Measurements from ENCODE around the gene CCL20. TPM values are rescaled to one million over a fixed set of nuclear protein-coding genes. Genes with fewer than 3 reads are reported as not detected.

Gene CCL20
- total and polyA plus RNA-seq, 2 of the 13 experiments (the other 11 are each of a cell fraction or from before 2014, with no cell fraction given): 223 to 903 TPM

GRCh38 chr2:227772197-227772661, 41.4 kb upstream of the CCL20 start (continued):
- TF ChIP-seq ZNF280B (CRISPR knock-in tag; IDR thresholded peaks at IDR 0.05; ENCODE audit: borderline replicate concordance) (no peak), FOSL1 (CRISPR knock-in tag; IDR thresholded peaks at IDR 0.05; ENCODE audit: borderline replicate concordance) (no peak), SOX13 (IDR thresholded peaks at IDR 0.05) (peak; percentile 82), SOX13 (CRISPR knock-in tag; conservative IDR thresholded peaks at IDR 0.05 in 1 of 2, IDR thresholded peaks at IDR 0.05 in 1 of 2) (peak in 1 of 2 experiments; percentile 91; a peak in 2 of 4 replicates), ARID5B (CRISPR knock-in tag; IDR thresholded peaks at IDR 0.05) (peak; percentile 58), ZNF616 (CRISPR knock-in tag; IDR thresholded peaks at IDR 0.05; ENCODE audit: low read depth) (no peak), ZNF878 (CRISPR knock-in tag; IDR thresholded peaks at IDR 0.05) (0 out of 2 replicates have a peak, but pooled peaks have one; percentile 40), ZNF605 (CRISPR knock-in tag; IDR thresholded peaks at IDR 0.05) (0 out of 2 replicates have a peak, but pooled peaks have one; percentile 55), TAF15 (IDR thresholded peaks at IDR 0.05; ENCODE audit: low read depth, low read length, poor library complexity, severe bottlenecking) (no peak), MAX (IDR thresholded peaks at IDR 0.05) (peak; percentile 68; the same call in 1 of the 2 replicates), ZFY (CRISPR knock-in tag; IDR thresholded peaks at IDR 0.05) (0 out of 2 replicates have a peak, but pooled peaks have one; percentile 37), ZNF234 (CRISPR knock-in tag; conservative IDR thresholded peaks at IDR 0.05) (0 out of 2 replicates have a peak, but pooled peaks have one; percentile 28), ZFP37 (CRISPR knock-in tag; IDR thresholded peaks at IDR 0.05; ENCODE audit: borderline replicate concordance) (no peak), TRIM24 (CRISPR knock-in tag; IDR thresholded peaks at IDR 0.05) (no peak), CBX1 (IDR thresholded peaks at IDR 0.05; ENCODE audit: low read depth) (no peak), PAX8 (CRISPR knock-in tag; IDR thresholded peaks at IDR 0.05; ENCODE audit: borderline replicate concordance) (no peak), ASH2L (IDR thresholded peaks at IDR 0.05; ENCODE audit: insufficient read length, low read depth, low read length) (peak; percentile 23), FOXP1 (IDR thresholded peaks at IDR 0.05) (no peak), FOXP1 (CRISPR knock-in tag; IDR thresholded peaks at IDR 0.05) (peak; percentile 70; the same call in 1 of the 2 replicates), ZNF713 (CRISPR knock-in tag; IDR thresholded peaks at IDR 0.05) (no peak), SAP130 (CRISPR knock-in tag; IDR thresholded peaks at IDR 0.05; ENCODE audit: low read depth) (0 out of 2 replicates have a peak, but pooled peaks have one; percentile 14), GATAD2A (CRISPR knock-in tag; IDR thresholded peaks at IDR 0.05) (peak; percentile 47), KDM1A (CRISPR knock-in tag; IDR thresholded peaks at IDR 0.05) (no peak)
